ENCODE results near the gene ZMYND19.
A peak's percentile ranks its signal among the peaks of the same experiment; 100 is the strongest.
"Not testable (repeated sequence)": the region's sequence is repeated elsewhere in the genome, so short reads cannot be mapped to it uniquely, and the experiment has no call there.

The ZMYND19 gene

GRCh38 chr9:137598943-137599342, 8.6 kb upstream of the ZMYND19 start:
- no peak for DNase-seq (ENCODE audit: low read depth in 2 of 2)
- no peak for TF ChIP-seq CTCF (IDR thresholded peaks at IDR 0.05; ENCODE audit: low read depth, low read length)
- no peak overlapping the region for H3K4me3 ChIP-seq (replicated peaks in 1 of 2; ENCODE audit: low read depth in 2 of 2, low read length in 2 of 2)

GRCh38 chr9:137596577-137596976, 6.3 kb upstream of the ZMYND19 start:
- H3K4me3 ChIP-seq (replicated peaks in 1 of 2; ENCODE audit: low read depth in 2 of 2, low read length in 2 of 2); DNase-seq (ENCODE audit: low read depth in 2 of 2): not testable (repeated sequence)

- TF ChIP-seq CTCF (IDR thresholded peaks at IDR 0.05; ENCODE audit: low read depth, low read length): no peak
- H3K4me3 ChIP-seq (replicated peaks in 1 of 2; ENCODE audit: low read depth in 2 of 2, low read length in 2 of 2): no peak overlapping the region
- no peak for DNase-seq (ENCODE audit: low read depth in 2 of 2)
Observed at GRCh38 chr9:137593176-137593575, 2.9 kb upstream of the ZMYND19 start.

DNA sequence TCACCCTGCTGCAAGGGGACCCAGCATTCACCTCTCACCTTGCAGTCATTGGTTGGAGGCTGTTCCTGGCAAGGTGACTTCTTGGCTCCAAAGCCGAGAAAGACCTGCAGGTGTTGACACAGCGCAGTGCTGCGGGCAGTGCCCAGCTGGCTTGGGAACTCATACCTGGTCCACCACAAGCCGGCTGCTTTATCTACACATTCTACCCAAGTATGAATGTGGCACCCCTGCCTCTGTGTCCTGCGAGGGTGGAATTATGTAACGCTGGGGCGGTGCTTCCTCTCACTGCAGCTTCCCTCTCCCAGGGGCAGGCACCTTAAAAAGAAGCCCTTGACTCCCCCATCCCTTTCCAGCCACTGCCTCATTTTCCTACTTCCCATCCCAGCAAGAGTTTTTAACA, 2.5 kb upstream of the ZMYND19 start:
- no peak overlapping the region for H3K4me3 ChIP-seq (replicated peaks in 1 of 2; ENCODE audit: low read depth in 2 of 2, low read length in 2 of 2)
- no peak for DNase-seq (ENCODE audit: low read depth in 2 of 2)
- TF ChIP-seq CTCF (IDR thresholded peaks at IDR 0.05; ENCODE audit: low read depth, low read length): no peak

DNA sequence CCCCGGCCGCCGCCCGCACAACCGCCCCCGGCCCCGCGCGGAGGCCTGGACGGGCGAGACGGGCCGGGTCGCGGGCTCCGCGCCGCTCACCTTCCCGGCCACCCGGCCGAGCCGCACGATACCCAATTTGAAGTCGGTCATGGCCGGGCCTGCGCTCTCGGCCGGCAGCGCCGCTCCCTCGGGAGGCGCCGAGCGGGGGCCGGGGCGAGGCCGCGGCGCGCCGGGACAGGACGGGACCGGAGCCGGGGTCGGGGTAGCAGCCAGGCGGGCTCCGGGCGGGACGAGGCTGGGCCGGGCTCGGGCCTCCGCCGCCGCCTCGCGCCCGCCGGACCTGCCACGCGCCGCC, 216 bp downstream of the ZMYND19 start:
- no peak for DNase-seq (ENCODE audit: low read depth in 2 of 2)
- H3K4me3 ChIP-seq (replicated peaks in 1 of 2; ENCODE audit: low read depth in 2 of 2, low read length in 2 of 2): peak overlapping the region; percentile 60 to 70
- no peak for TF ChIP-seq CTCF (IDR thresholded peaks at IDR 0.05; ENCODE audit: low read depth, low read length)

DNA sequence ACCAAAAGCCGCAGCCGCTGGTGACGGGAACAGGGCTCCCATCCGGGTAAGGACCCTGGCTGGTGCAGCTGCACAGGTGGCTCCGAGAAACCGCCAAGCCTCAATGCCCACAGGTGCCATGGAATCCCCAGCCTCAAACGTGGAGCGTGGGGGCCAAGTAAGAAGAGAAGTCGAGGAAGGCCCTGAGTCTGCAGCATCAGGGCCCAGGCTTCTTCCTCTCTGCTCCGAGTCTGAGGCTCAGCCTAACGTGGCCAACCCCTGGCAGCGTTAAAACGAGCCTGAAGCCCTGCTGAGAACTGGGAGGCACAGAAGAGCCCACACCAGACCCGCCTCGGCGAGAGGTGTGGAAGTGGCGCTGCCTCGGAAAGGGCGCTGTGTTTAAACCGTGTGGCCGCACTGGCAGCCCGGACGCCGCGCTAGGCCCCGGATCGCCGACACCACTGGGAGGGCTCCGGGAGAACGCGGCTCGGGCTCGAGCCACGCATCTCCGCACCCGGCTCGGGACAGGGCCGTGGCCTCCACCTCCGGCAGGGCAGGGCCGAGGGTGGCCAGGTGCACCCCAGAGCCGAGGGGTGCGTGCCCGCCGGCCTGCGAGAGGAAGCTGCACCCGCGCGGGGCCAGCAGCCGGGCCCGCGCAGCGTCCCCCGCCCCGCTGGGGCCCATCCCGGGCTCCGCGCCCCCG, 730 bp downstream of the ZMYND19 start:
- H3K4me3 ChIP-seq (replicated peaks in 1 of 2; ENCODE audit: low read depth in 2 of 2, low read length in 2 of 2): peak overlapping the region; percentile 60 to 70
- no peak for TF ChIP-seq CTCF (IDR thresholded peaks at IDR 0.05; ENCODE audit: low read depth, low read length)
- peak in 1 of 2 donors; percentile 30 for DNase-seq (ENCODE audit: low read depth in 2 of 2)

- TF ChIP-seq CTCF (IDR thresholded peaks at IDR 0.05; ENCODE audit: low read depth, low read length): no peak
- peak overlapping the region; percentile 60 to 70 for H3K4me3 ChIP-seq (replicated peaks in 1 of 2; ENCODE audit: low read depth in 2 of 2, low read length in 2 of 2)
- no peak for DNase-seq (ENCODE audit: low read depth in 2 of 2)
Observed at GRCh38 chr9:137588891-137589290, 1.4 kb downstream of the ZMYND19 start.

Data from cardiac fibroblast (primary cell).